ENCODE measurements around the gene ABHD15.
A peak's percentile ranks its signal among the peaks of the same experiment; 100 is the strongest.
"Not testable (repeated sequence)": the region's sequence is repeated elsewhere in the genome, so short reads cannot be mapped to it uniquely, and the experiment has no call there.

The ABHD15 gene

DNA sequence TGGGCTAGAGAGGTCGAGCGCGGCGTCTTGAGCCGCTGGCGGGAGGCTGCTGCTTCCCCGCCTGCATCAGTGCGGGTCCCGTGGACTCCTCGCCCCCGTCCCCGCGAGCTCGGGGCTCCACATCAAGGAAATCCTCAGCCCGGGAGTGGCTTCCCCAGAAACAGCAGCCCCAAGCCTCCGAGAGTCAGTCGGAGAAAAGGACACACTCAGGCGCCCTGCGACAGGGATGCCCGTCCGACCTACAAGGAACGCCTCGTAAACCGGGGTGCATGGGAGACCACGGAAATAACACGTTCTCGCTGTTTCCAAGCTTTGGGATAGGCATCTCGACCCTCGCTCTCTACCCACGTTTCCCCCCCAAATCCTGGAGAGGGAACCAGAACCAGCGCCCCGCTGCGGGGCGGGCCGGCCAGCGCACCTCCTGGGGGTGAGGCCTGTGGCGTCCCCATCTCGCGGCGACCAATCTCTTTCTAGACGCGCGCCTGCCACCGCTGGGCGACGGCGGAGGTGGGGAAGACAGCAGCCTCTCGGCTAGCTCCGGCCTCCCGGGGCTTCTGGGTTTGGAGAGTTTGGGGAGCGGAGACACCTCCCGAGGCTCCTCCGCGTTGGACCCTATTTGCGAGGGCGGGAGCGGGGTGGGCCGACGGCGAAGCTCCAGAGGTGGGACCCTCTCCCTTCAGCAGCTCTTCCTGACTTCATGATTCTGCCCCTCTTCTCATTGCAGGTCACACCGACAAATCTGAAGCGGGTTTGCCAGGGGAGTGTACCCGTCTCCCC, 905 bp upstream of the ABHD15 start:
- DNase-seq = peak; percentile 29

DNA sequence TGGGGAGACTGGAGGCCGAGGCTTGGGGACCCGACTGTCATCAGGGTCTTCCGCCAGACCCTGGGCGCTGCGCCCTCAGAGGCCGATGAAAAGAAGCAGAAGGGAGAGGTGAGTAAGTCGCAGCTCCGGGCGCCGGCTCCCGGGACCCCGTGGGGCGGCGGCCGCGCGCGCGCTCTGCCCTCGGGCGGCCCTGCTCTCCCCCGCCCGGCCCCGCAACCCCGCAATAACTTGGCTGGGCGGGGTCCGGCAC, 392 bp upstream of the ABHD15 start:
- no peak for DNase-seq

DNA sequence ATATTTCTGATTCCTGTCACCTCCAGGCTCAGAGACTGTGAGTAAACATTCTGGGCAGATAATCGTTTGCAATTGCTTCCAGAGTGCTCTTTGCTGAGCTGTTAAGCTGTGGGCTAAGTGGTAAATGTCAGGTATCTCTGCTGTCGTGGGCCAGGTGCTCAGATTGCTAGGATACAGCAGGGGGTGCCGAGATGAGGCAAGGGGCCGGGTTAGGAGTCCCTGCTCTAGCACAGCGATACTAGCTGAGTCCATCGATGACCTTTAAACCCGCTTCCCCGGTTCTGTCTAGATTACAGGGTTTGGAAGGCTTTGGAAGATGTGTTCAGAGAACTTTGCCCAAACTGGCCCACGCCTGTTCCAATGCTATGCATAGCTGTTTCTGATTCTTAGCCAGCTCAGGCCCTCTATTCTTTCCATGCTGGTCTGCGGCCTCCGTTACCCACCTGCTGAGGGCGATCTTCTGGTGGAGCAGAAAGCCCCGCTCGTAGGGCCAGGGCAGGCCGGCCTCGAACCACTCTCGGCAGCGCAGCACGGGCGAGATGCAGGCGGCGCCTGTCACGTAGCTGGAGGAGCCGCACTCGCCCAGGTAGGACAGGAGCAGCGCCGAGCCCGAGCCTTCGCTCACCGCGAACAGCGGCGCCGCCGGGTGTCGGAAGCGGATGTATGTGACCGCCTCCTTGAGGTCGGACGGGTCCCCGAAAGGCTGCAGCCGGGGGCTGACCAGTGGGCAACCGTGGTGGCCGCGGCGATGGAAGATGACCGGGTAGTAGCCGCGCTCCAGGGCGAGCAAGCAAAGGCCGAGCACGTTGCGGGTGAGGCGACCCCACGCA, 979 bp downstream of the ABHD15 start:
- DNase-seq = peak; percentile 33

DNA sequence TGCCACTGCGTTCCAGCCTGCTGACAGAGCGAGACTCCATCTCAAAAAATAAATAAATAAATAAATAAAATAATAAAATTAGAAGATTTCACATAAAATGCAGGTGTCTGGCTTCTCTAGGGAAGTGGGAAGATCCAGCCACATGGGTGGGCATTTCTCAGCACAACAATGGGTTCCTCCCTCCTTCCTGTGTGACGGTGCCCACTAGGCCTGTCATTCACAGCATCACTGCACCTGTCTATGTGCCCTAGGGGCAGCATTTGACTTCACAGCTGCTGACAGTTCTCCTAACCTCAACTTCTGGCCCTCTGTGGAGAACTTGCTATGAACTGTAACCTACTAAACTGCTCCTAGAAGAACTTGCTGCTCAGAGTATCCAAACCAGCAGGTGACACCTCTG, 3.0 kb downstream of the ABHD15 start:
- no peak for DNase-seq

DNA sequence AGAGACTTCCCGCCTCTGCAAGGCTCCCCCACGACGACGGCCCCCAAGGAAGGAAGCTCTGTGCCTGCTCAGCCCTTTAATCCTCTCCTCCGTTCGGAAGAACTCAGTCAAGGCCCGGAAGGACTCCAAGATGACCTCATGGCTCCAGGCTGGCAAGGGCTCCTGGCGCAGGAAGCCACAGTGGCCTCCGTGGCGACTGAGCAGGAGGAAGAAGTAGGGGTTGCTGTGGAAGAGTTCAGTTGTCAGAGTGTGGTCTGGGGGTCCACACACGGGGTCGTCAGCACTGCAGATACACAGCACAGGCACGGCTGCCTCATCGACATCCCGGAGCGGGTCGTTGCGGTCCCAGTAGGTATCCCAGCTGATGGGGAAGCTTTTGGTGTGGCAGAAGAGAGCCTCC, 4.2 kb downstream of the ABHD15 start:
- DNase-seq = no peak

DNA sequence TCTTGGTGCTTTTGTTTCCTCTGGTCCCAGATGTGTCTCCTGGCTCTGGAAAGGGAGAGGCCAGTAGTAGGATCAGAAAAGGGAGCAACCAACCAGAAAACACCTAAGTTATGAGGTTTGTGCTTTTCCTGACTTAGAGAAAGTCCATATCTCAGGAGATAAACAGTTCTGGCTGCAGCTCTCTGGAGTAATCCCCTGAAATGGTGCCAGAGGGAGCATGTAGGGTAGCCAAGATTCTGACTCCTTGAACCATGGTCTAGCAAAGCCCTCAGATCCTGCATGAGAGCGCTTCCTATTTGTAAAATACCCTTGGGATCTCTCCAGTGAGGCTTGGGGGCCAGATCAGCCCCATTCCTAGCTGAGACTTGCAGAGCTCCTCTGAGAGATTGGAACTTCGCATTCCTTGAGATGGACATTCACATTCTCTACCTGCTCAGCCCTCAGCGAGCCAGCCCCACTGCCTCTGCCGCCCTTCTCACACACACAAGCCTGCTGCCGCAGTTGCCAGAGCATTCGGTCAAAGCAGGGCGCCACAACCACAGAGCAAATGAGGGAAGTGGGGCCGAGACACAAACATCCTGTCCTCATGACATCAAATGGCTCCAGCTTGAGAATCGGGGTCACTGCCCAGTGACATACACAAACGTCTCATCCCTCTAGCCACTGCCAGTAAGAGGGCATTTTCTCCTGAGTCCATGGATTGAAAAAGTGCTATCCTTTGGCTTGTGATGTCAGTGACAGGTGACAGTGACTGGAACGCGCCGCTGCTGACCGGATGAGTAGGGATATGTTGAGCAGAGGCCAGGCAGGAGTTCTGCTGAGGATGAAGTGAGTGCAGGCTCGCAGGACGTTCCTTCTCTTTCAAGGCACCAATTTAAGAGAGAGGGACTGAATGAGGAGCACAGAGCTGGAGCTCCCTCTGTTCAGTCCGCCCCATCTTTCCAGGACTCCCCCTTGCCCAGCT, 5.0 kb downstream of the ABHD15 start:
- DNase-seq = peak; percentile 45

DNA sequence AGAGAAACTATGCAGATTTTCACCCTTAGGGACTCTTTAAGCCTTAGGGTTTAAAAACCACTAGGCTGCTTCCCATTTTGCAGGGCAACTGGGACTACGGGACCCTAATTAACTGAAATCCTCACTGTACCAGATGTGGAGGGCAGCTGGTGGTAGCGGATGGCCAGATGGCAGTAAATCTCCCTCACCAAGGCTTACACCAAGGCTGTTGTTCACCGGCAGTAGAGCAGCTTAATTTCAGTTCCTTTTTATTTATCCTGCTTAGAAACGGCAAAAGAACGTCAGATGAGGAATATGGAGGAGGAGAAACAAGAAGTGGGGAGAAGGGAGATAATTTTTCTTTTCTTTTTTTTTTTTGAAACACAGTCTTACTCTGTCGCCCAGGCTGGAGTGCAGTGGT, 6.5 kb downstream of the ABHD15 start:
- no peak for DNase-seq

DNA sequence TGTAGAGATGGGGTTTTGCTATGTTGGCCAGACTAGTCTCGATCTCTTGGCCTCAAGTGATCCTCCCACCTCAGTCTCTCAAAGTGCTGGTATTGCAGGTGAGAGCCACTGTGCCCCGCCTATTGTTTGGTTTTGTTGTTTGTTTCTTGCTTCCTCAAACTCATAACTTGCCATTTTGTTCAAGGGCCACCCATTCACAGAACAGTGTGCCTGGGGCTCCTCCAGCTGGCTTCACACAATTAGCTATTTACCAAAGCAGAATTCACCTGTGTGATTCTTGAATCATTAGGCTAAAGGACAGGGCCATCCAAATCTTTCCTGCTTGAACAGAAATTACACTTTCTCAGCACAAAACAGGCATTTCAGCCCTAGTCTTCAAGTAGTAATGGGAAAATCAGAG, 7.2 kb downstream of the ABHD15 start:
- no peak for DNase-seq

DNA sequence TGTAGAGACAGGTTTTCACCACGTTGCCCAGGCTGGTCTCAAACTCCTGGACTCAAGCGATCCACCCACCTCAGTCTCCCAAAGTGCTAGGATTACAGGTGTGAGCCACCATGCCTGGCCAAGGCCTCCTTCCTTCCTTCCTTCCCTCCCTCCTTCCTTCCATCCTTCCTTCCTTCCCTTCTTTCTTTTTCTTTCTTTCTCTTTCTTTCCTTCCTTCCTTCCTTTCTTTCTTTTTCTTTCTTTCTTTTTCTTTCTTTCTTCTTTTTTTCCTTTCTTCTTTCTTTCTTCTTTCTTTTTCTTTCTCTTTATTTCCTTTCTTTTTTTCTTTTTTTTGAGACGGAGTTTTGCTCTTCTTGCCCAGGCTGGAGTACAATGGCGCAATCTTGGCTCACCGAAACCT, 8.7 kb downstream of the ABHD15 start:
- not testable (repeated sequence) for DNase-seq

DNA sequence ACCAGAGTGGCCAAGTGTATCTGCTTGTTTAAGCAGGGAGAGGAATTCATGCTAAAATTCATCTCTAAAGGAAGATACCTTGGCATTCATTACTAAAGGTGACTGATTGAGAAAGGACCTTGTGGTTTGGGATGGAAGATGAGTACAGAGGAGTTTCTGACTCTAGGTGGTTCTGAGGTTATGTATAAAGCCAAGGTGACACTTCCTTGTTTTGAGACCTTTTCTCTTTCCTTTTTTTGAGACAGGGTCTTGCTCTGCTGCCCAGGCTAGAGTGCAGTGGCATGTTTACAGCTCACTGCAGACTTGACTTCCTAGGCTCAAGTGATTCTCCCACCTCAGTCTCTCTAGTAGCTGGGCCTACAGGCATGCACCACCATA, 9.1 kb downstream of the ABHD15 start:
- no peak for DNase-seq

DNA sequence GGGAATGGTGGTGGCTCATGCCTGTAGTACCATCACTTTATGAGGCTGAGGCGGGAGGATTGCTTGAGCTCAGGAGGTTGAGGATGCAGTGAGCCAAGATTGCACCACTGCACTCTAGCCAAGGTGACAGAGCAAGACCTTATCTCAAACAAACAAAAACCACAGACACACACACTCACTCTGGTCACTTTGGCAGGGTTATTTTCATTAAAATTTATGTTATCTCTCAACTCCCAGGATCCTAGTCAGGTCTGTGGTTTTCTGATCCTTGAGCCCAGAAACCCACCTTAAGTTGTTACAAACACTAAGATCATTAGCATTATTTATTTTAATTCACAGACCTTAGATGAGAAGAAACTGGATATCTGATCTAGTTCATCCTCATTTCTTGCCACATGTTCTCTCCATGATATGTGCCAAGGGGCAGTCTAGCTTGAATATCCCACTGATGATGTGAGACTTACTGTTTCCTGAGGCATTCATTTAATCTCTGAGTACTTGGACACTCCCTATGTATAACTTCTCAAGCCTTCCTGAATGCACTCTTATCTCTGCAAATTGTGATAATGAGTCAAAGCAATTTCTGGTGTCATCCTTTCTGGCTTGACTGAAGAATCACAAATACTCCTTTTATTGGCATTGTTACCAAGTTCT, 9.6 kb downstream of the ABHD15 start:
- DNase-seq = peak; percentile 91

DNA sequence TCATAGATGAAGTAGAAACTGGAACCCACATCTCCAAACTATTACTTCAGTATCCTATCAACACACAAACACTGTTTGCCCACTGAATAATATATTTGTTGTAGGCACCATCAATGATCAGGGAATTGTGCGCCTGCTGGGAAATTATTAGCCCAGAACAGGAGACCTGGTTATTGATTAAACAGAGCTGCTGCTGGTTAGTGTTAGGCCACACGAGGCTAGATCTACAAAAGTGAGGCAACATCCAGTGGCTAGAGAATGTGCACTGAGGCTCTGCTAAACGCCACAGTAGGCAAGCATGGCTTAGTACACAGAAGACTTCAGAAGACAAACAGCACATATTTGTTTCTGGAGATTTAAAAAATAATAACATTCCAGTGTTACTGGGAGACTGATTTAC, 11.0 kb downstream of the ABHD15 start:
- DNase-seq = no peak

DNA sequence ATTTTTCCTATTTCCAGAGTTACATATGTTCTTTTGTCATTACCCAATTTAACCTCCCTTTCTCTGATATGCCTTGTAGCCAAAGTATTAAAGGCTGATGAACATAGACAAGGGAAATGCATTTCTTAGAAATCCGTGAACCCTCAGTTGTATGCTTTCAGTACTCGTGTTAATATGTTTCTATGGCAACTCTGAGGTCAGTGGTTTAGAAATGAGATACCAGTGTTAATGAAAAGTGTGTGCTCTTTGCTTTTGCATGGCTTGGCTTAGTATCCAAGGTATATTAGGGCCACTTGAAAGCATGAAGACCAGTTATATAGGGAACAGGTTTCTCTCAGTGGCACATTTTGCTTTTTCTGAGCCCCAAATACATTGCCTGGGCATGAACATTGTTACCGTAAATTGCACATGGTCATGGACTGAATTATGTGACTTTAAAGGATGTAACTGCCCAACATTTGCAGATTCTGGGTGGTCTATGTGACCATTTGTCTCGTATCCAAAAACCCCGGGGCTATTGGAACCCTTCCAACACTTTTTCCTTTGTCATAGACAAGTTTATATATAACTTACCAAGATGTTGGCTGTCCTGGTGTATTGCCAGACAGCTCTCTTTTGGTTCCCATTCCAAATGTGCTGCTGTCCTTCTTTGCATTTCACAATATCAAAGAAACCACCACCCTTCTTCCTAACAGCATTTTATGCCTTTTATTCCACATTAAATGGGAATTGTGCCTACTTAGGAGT, 17.5 kb downstream of the ABHD15 start:
- DNase-seq = no peak

DNA sequence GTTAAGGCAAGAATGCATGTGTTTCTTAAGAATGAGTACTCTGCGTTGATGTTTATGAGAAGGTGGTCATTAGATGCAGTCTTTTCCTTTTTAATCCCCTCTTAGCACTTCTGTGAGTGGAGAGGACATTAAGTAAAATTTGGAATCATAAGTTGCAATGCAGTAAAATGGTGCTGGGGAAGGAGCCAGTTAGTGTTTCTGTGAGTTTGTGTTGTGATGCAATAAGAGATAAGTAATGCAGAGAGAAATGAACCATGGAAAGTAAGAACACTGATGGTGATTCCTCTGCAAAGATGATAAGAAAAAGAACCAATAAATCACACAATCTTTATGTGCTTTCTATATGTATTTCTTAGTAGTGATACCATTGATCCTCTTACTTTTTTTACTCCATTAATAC, 20.0 kb downstream of the ABHD15 start:
- no peak for DNase-seq

DNA sequence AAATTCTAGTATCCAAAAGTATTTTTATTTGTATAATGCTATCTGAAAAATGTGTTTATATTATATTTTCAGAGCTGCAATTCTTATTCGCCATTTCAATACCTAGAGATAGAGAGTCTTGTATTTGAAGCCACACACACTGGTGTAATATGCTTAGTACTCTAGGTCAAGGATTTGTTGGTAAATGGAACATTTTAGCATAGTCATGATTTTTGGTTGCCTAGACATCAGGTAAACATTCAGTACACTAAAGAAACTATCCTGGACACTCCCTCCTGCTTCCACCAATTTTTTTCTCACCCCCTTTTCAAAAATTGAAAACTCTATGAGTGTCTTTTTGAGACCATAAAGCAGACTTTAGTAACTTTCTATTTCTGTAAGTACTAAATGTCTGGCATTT, 20.8 kb downstream of the ABHD15 start:
- peak; percentile 8 for DNase-seq

DNA sequence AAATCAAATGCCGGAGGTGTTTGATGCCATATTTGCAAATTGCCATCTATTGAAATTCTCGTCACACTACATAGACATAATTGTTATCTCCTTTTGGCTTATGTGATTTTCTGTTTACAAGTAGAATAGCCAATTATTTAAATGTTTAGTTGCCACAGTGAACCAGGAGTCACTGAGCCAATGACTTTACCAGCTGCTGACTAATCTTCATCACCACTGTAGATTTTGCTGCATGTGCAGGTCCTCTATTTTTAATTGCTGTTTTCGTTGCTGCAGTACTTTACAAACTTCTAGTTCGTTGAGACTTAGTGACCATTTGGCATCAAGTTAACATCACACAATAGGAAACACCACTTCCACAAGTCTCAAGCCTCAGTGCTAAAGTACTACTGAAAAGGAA, 22.8 kb downstream of the ABHD15 start:
- no peak for DNase-seq

DNA sequence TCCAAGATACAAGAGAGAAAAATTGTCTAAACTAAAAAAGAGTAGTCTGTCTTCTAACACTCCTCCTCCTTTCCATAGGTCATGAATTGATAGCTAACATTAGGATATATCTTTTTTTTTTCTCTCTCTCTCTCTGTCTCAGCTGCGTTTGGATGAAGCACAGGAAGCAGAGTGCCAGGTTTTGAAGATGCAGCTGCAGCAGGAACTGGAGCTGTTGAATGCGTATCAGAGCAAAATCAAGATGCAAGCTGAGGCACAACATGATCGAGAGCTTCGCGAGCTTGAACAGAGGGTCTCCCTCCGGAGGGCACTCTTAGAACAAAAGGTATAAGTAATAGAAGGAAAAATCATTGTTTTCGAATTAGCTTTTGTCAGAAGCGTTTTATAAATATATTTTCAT, 32.9 kb downstream of the ABHD15 start:
- DNase-seq = no peak

DNA sequence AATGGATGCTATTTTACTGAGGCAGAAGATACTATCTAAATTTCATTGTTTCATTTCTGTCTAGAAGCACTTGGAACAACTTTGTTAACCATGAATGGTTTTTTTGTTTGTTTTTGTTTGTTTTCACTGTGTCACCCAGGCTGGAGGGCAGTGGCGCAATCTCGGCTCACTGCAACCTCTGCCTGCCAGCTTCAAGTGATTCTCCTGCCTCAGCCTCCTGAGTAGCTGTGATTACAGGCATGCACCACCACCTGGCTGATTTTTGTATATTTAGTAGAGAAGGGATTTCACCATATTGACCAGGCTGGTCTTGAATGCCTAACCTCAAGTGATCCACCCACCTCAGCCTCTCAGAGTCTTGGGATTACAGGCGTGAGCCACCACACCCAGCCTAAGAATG, 40.5 kb downstream of the ABHD15 start:
- DNase-seq = no peak

DNA sequence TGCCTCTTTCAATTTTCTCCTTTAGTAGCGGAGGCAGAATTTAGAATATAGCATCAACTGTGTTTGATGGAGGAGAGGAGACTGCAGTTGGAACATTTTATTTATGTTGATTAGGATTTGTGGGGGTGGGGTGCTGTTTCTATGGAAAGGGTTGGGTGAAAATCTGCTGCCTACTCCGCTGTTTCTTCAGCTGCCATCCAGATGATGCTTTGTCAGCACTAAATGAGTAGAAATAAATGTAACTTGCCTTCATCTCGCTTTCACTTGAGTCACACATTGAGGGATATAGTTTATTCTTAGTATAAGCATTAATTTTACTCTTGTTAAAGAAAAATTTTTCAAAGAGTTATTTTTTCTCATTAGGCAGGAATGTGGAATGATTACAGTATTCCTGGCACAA, 42.1 kb downstream of the ABHD15 start:
- no peak for DNase-seq

DNA sequence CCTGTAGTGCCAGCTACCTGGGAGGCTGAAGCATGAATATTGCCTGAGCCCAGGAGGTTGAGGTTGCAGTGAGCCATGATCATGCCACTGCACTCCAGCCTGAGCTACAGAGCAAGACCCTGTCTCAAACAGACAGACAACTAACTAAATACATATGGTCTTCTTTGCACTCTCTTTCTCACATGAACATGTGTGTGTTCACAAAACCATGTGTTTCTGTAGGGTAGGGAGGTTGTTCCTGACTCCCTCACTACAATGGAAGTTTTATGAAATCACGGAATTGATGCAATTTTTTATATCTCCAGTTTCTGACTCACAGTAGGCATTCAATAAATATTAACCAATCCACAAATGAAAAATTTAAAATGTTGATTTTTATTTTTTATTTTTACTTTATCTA, 48.5 kb downstream of the ABHD15 start:
- no peak for DNase-seq

DNA sequence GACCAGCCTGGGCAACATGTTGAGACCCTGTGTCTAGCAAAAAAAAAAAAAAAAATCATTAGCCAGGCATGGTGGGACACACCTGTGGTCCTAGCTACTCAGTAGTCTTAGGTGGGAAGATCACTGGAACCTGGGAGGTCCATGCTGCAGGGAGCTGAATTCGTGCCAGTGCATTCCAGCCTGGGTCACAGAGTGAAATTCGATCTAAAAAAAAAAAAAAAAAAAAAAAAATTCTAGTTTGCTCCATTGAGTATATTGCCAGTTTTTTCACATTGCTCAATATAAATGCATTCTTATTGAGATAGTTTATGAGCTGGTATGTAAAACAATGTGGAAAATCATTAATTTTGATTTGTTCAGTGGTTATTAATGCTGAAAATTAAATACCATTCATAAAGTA, 52.0 kb downstream of the ABHD15 start:
- no peak for DNase-seq

DNA sequence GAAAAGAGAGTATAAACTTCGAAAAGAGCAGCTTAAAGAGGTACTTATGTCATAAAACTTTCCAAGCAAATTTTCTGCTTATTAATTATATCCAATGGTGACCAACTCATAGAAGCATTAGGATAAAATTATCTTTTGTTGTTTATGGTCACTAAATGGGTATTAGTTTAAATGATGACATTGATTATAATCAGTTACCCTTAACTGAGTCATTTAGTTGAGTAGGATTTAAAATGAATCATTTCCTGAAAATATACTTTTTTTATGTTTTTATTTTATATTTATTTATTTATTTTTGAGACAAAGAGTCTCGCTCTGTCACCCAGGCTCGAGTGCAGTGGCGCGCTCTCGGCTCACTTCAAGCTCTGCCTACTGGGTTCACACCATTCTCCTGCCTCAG, 55.9 kb downstream of the ABHD15 start:
- DNase-seq = no peak
